ENCODE results near the gene ETV4.

DNA sequence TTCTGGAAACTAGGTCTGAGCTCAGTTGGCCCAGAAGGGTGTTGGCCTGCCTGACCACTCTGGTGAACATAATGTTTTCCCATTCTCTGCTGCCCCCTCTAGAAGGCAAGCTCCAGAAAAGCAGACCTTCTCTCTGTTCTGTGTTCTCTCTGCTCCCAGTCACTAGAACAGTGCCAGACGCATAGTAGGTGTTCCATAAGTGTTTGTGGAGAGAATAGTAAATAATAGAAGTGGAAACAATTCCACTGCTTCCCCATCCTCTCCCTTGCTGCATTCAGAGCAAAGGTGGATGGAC is 32.2 kb upstream of the ETV4 start:
- TF ChIP-seq, protein P1, sequence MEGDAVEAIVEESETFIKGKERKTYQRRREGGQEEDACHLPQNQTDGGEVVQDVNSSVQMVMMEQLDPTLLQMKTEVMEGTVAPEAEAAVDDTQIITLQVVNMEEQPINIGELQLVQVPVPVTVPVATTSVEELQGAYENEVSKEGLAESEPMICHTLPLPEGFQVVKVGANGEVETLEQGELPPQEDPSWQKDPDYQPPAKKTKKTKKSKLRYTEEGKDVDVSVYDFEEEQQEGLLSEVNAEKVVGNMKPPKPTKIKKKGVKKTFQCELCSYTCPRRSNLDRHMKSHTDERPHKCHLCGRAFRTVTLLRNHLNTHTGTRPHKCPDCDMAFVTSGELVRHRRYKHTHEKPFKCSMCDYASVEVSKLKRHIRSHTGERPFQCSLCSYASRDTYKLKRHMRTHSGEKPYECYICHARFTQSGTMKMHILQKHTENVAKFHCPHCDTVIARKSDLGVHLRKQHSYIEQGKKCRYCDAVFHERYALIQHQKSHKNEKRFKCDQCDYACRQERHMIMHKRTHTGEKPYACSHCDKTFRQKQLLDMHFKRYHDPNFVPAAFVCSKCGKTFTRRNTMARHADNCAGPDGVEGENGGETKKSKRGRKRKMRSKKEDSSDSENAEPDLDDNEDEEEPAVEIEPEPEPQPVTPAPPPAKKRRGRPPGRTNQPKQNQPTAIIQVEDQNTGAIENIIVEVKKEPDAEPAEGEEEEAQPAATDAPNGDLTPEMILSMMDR (IDR thresholded peaks at IDR 0.05): no peak
- no peak for TF ChIP-seq POLR2A (IDR thresholded peaks at IDR 0.05)
- TF ChIP-seq POLR2AphosphoS5 (IDR thresholded peaks at IDR 0.05): no peak
